PC-9 (cell line): ENCODE data around the gene SLC7A4. TPM values are rescaled to one million over a fixed set of nuclear protein-coding genes. Genes with fewer than 3 reads are reported as not detected.

ENCODE experiments used
- BruUV-seq: library from RNA; stranded (reverse); fragments of 400-500 nt; replicated peaks from 2 replicates; lab custom pipeline; 2021; lab: Mats Ljungman, UMichigan
- CTCF ChIA-PET: fragments of 300-600 bp; sonication (Branson Sonifier 250); formaldehyde crosslinking; loops from one replicate; lab custom pipeline; 2022; ENCODE audit warnings: antibody characterized with exemption; lab: Charles Lee
- POLR2A ChIA-PET: fragments of 300-600 bp; sonication (Branson Sonifier 250); formaldehyde crosslinking; loops from one replicate; lab custom pipeline; 2022; ENCODE audit warnings: antibody characterized with exemption; ENCODE audit not compliant: unreplicated experiment; lab: Charles Lee
- DNase-seq, 2 experiments: peaks; one replicate each; pipeline versions ENCODE4 v3.0.0 to v3.0.0-alpha.2; 2015 to 2022; ENCODE audit warnings: mixed read lengths in 1 of 2
- H2AFZ ChIP-seq: fragments of 200-600 bp; sonication (generic); 2 replicates; pipeline ENCODE4 v1.8.1; 2017; ENCODE audit warnings: antibody characterized with exemption
- H3F3A ChIP-seq: fragments of 200-600 bp; sonication (generic); 2 replicates; pipeline ENCODE4 v1.8.1; 2017; ENCODE audit warnings: antibody characterized with exemption, mild to moderate bottlenecking, low read depth; ENCODE audit not compliant: insufficient read depth
- H3K27ac ChIP-seq: fragments of 200-600 bp; sonication (generic); 2 replicates; pipeline ENCODE4 v1.6.1; 2016; ENCODE audit warnings: mixed run types
- H3K27me3 ChIP-seq: fragments of 200-600 bp; sonication (generic); 2 replicates; pipeline ENCODE4 v1.6.1; 2016; ENCODE audit warnings: low read depth, mixed run types; ENCODE audit not compliant: insufficient read depth
- H3K36me3 ChIP-seq: fragments of 200-600 bp; sonication (generic); 2 replicates; pipeline ENCODE4 v1.6.1; 2016; ENCODE audit warnings: low read depth, mixed run types
- H3K4me1 ChIP-seq: fragments of 200-600 bp; sonication (generic); replicated peaks from 2 replicates; pipeline ENCODE4 v1.6.1; 2016; ENCODE audit warnings: mixed run types; ENCODE audit not compliant: insufficient read depth
- H3K4me2 ChIP-seq: fragments of 200-600 bp; sonication (generic); 2 replicates; pipeline ENCODE4 v1.6.1; 2017; ENCODE audit warnings: mixed run types
- H3K4me3 ChIP-seq: fragments of 200-600 bp; sonication (generic); 2 replicates; pipeline ENCODE4 v1.6.1; 2016; ENCODE audit warnings: mixed run types
- H3K79me2 ChIP-seq: fragments of 200-600 bp; sonication (generic); 2 replicates; pipeline ENCODE4 v1.6.1; 2017; ENCODE audit warnings: low read depth, mixed run types
- H3K9me2 ChIP-seq: fragments of 200-600 bp; sonication (generic); 2 replicates; pipeline ENCODE4 v1.8.1; 2017; ENCODE audit warnings: mild to moderate bottlenecking; ENCODE audit not compliant: insufficient read depth
- H3K9me3 ChIP-seq: fragments of 200-600 bp; sonication (generic); 2 replicates; pipeline ENCODE4 v1.8.1; 2016; ENCODE audit warnings: low read depth; ENCODE audit not compliant: insufficient read depth
- H4K20me1 ChIP-seq: fragments of 200-600 bp; sonication (generic); 2 replicates; pipeline ENCODE4 v1.8.1; 2017; ENCODE audit not compliant: insufficient read depth
- CTCF ChIP-seq: fragments of 200-600 bp; sonication (generic); conservative IDR thresholded peaks from 2 replicates; pipeline ENCODE4 v1.6.1; 2017; ENCODE audit warnings: mixed run types, antibody characterized with exemption, mild to moderate bottlenecking, moderate library complexity
- EZH2 ChIP-seq: fragments of 200-600 bp; sonication (generic); IDR thresholded peaks from 2 replicates; pipeline ENCODE4 v1.8.0; 2017; ENCODE audit warnings: antibody characterized with exemption, low read depth
- intact Hi-C: fragments of 100-400 bp; cut with micrococcal nuclease; formaldehyde crosslinking; loops from one replicate; pipeline ENCODE4 v1.10.0; 2022; ENCODE audit not compliant: unreplicated experiment
- total RNA-seq: library from RNA; stranded (reverse); gene quantifications from 2 replicates; pipeline ENCODE4 v1.2.3, GENCODE V29; 2021

Gene SLC7A4
- total RNA-seq, 1 experiment from 2014 or later = not detected

- no TSS peak for BruUV-seq
- Histone ChIP-seq H2AFZ (no peak overlapping the region), H3K4me1 (peaks cover 15% of the 10 kb centered on the region), H3K27me3 (no peaks in the 10 kb centered on the region), H3K4me2 (no peak overlapping the region), H3K36me3 (no peaks in the 10 kb centered on the region), H3K79me2 (no peaks in the 10 kb centered on the region), H3K9me3 (no peaks in the 10 kb centered on the region), H3K9me2 (no peaks in the 10 kb centered on the region), H4K20me1 (no peaks in the 10 kb centered on the region), H3K27ac (no peak overlapping the region), H3K4me3 (no peak overlapping the region), H3F3A (no peaks in the 10 kb centered on the region)
- intact Hi-C loops = no loop called here
- TF ChIP-seq EZH2 = no peak
- TF ChIP-seq CTCF = no peak
- no peak for DNase-seq
- ChIA-PET CTCF (no interaction called here), POLR2A (no interaction called here)
These were observed 14.0 kb downstream of the SLC7A4 start for GRCh38 chr22:21018314-21018713.

- Histone ChIP-seq H3K9me2 (no peaks in the 10 kb centered on the region), H3K4me3 (no peak overlapping the region), H3K79me2 (no peaks in the 10 kb centered on the region), H3K9me3 (no peaks in the 10 kb centered on the region), H3K4me1 (peaks cover 15% of the 10 kb centered on the region), H3F3A (no peaks in the 10 kb centered on the region), H3K27me3 (no peaks in the 10 kb centered on the region), H3K4me2 (no peak overlapping the region), H3K27ac (no peak overlapping the region), H2AFZ (no peak overlapping the region), H4K20me1 (no peaks in the 10 kb centered on the region), H3K36me3 (no peaks in the 10 kb centered on the region)
- TF ChIP-seq EZH2 (no peak), CTCF (no peak)
- intact Hi-C loops = no loop called here
- DNase-seq = no peak
- ChIA-PET CTCF (interaction anchor here (0.6 kb wide), 1 partner anchor 27 kb away, joined by 4 read pairs; no protein-coding TSS in a partner anchor), POLR2A (no interaction called here)
- no TSS peak for BruUV-seq
These were observed 15.5 kb downstream of the SLC7A4 start for GRCh38 chr22:21016644-21017420.

GRCh38 chr22:21015466-21016006 is 16.8 kb downstream of the SLC7A4 start:
- Histone ChIP-seq H3K9me2 (no peaks in the 10 kb centered on the region), H3K4me1 (peaks cover 15% of the 10 kb centered on the region), H3K79me2 (no peaks in the 10 kb centered on the region), H3K27ac (no peak overlapping the region), H3K4me3 (peak overlapping the region; percentile 34; the same call in 1 of the 2 replicates), H3K9me3 (no peaks in the 10 kb centered on the region), H3K36me3 (no peaks in the 10 kb centered on the region), H3F3A (no peaks in the 10 kb centered on the region), H3K4me2 (peak overlapping the region; percentile 70), H4K20me1 (no peaks in the 10 kb centered on the region), H3K27me3 (no peaks in the 10 kb centered on the region), H2AFZ (no peak overlapping the region)
- intact Hi-C loops = no loop called here
- CTCF ChIA-PET = no interaction called here
- BruUV-seq = no TSS peak
- POLR2A ChIA-PET = interaction anchor here (0.6 kb wide), 1 partner anchor 13 kb away, joined by 3 read pairs; the partner anchor contains the start of gene THAP7
- TF ChIP-seq CTCF (no peak), EZH2 (no peak)
- DNase-seq = no peak
